Measurements from ENCODE around the gene UACA. TPM values are rescaled to one million over a fixed set of nuclear protein-coding genes. Genes with fewer than 3 reads are reported as not detected.

Gene UACA
- total RNA-seq, 3 donors from 2014 or later (not counting 1 experiment from before 2014, with no cell fraction given): 1.1 to 3.1 (median 2.1) TPM

GRCh38 chr15:70708839-70709238 is 54.5 kb downstream of the UACA start:
- WGBS (ENCODE audit: insufficient coverage): 84% methylated on average over 3 of the region's 3 CpGs

GRCh38 chr15:70707686-70708300 is 55.6 kb downstream of the UACA start:
- Mint-ChIP-seq H3K36me3 (no peaks in the 10 kb centered on the region), H3K27me3 (ENCODE audit: low read depth in 2 of 2) (peaks cover 18 to 46% of the 10 kb centered on the region in 2 donors), H3K9me3 (no peaks in the 10 kb centered on the region), H3K4me1 (peaks cover 7% of the 10 kb centered on the region in 2 donors), H3K4me3 (no peak overlapping the region), H3K27ac (no peak overlapping the region)
- H3K9me3 ChIP-seq (ENCODE audit: control insufficient read depth, insufficient read depth, low read length): no peaks in the 10 kb centered on the region
- TF ChIP-seq CTCF (IDR thresholded peaks at IDR 0.05): no peak
- peaks cover 5% of the 10 kb centered on the region for H3K27me3 ChIP-seq (ENCODE audit: control insufficient read depth, insufficient read depth, low read length)
- DNase-seq (no peak), ATAC-seq (no peak)
- no peaks in the 10 kb centered on the region for H3K36me3 ChIP-seq (ENCODE audit: control insufficient read depth, insufficient read depth, low read length)
- no peak overlapping the region for H3K4me3 ChIP-seq (ENCODE audit: low read length)
- H3K27ac ChIP-seq (ENCODE audit: low read length): no peak overlapping the region
- no peaks in the 10 kb centered on the region for H3K4me1 ChIP-seq (ENCODE audit: control insufficient read depth, insufficient read depth, low read length)
- WGBS (ENCODE audit: insufficient coverage): 80% methylated on average over 3 of the region's 4 CpGs
- intact Hi-C loops (cut with micrococcal nuclease): no loop called here

More at GRCh38 chr15:70708839-70709238, 54.5 kb downstream of the UACA start:
- H3K9me3 Mint-ChIP-seq: no peaks in the 10 kb centered on the region
- Histone ChIP-seq H3K4me1 (ENCODE audit: control insufficient read depth, insufficient read depth, low read length) (no peaks in the 10 kb centered on the region), H3K36me3 (ENCODE audit: control insufficient read depth, insufficient read depth, low read length) (no peaks in the 10 kb centered on the region), H3K4me3 (ENCODE audit: low read length) (no peak overlapping the region), H3K9me3 (ENCODE audit: control insufficient read depth, insufficient read depth, low read length) (no peaks in the 10 kb centered on the region), H3K27me3 (ENCODE audit: control insufficient read depth, insufficient read depth, low read length) (peaks cover 6% of the 10 kb centered on the region), H3K27ac (ENCODE audit: low read length) (no peak overlapping the region)
- peaks cover 7% of the 10 kb centered on the region in 2 donors for H3K4me1 Mint-ChIP-seq
- intact Hi-C loops (cut with micrococcal nuclease): no loop called here
- no peak overlapping the region for H3K27ac Mint-ChIP-seq
- no peak overlapping the region for H3K4me3 Mint-ChIP-seq
- TF ChIP-seq CTCF (IDR thresholded peaks at IDR 0.05): no peak
- DNase-seq: no peak
- peaks cover 21 to 46% of the 10 kb centered on the region in 2 donors for H3K27me3 Mint-ChIP-seq (ENCODE audit: low read depth in 2 of 2)
- ATAC-seq: no peak
- no peaks in the 10 kb centered on the region for H3K36me3 Mint-ChIP-seq

GRCh38 chr15:70704731-70705130 is 58.6 kb downstream of the UACA start:
- H3K27ac ChIP-seq (ENCODE audit: low read length): no peak overlapping the region
- no peak overlapping the region for H3K4me3 ChIP-seq (ENCODE audit: low read length)
- no peaks in the 10 kb centered on the region for H3K9me3 ChIP-seq (ENCODE audit: control insufficient read depth, insufficient read depth, low read length)
- no peak for DNase-seq
- Mint-ChIP-seq H3K27ac (no peak overlapping the region), H3K4me3 (no peak overlapping the region), H3K36me3 (no peaks in the 10 kb centered on the region), H3K4me1 (no peaks in the 10 kb centered on the region), H3K9me3 (no peaks in the 10 kb centered on the region), H3K27me3 (ENCODE audit: low read depth in 2 of 2) (peaks cover 12 to 47% of the 10 kb centered on the region in 2 donors)
- H3K4me1 ChIP-seq (ENCODE audit: control insufficient read depth, insufficient read depth, low read length): no peaks in the 10 kb centered on the region
- no peak for TF ChIP-seq CTCF (IDR thresholded peaks at IDR 0.05)
- intact Hi-C loops (cut with micrococcal nuclease): no loop called here
- no peak for ATAC-seq
- no peaks in the 10 kb centered on the region for H3K27me3 ChIP-seq (ENCODE audit: control insufficient read depth, insufficient read depth, low read length)
- WGBS (ENCODE audit: insufficient coverage): 77% methylated on average over 5 of the region's 5 CpGs
- no peaks in the 10 kb centered on the region for H3K36me3 ChIP-seq (ENCODE audit: control insufficient read depth, insufficient read depth, low read length)

DNA sequence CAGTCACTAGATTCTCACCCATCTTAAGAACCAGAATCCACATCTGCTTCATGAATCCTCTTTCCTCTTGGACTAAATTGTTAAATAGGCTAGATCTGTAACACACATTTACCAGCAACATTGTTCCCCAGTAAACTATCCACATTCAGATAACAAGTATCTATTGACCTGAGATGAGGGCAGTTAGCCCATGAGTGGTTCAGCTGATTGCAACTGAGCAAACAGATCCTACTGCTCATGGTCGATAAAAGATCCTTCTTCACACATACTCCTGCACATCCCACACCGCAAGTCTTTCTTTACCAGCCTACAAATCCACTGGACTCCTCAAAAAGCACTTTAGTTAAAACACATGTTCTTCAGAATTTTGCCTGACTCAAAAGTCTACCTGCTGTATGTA is 59.2 kb downstream of the UACA start:
- no peak for DNase-seq
- Histone ChIP-seq H3K9me3 (ENCODE audit: control insufficient read depth, insufficient read depth, low read length) (no peaks in the 10 kb centered on the region), H3K4me3 (ENCODE audit: low read length) (no peak overlapping the region), H3K27ac (ENCODE audit: low read length) (no peak overlapping the region), H3K4me1 (ENCODE audit: control insufficient read depth, insufficient read depth, low read length) (no peaks in the 10 kb centered on the region), H3K36me3 (ENCODE audit: control insufficient read depth, insufficient read depth, low read length) (no peaks in the 10 kb centered on the region), H3K27me3 (ENCODE audit: control insufficient read depth, insufficient read depth, low read length) (no peaks in the 10 kb centered on the region)
- H3K9me3 Mint-ChIP-seq: no peaks in the 10 kb centered on the region
- WGBS (ENCODE audit: insufficient coverage): 95% methylated on average over 2 of the region's 2 CpGs
- intact Hi-C loops (cut with micrococcal nuclease): no loop called here
- H3K4me3 Mint-ChIP-seq: no peak overlapping the region
- H3K4me1 Mint-ChIP-seq: no peaks in the 10 kb centered on the region
- H3K27ac Mint-ChIP-seq: no peak overlapping the region
- no peaks in the 10 kb centered on the region for H3K36me3 Mint-ChIP-seq
- ATAC-seq: no peak
- H3K27me3 Mint-ChIP-seq (ENCODE audit: low read depth in 2 of 2): peaks cover 14 to 53% of the 10 kb centered on the region in 2 donors
- no peak for TF ChIP-seq CTCF (IDR thresholded peaks at IDR 0.05)
